NK-92 (cell line): Measurements from ENCODE around the gene OAS2.

Experiments
- DNase-seq: peaks from one replicate; lab custom pipeline; 2025; ENCODE audit not compliant: unreplicated experiment; lab: John Stamatoyannopoulos, UW

The OAS2 gene, protein sequence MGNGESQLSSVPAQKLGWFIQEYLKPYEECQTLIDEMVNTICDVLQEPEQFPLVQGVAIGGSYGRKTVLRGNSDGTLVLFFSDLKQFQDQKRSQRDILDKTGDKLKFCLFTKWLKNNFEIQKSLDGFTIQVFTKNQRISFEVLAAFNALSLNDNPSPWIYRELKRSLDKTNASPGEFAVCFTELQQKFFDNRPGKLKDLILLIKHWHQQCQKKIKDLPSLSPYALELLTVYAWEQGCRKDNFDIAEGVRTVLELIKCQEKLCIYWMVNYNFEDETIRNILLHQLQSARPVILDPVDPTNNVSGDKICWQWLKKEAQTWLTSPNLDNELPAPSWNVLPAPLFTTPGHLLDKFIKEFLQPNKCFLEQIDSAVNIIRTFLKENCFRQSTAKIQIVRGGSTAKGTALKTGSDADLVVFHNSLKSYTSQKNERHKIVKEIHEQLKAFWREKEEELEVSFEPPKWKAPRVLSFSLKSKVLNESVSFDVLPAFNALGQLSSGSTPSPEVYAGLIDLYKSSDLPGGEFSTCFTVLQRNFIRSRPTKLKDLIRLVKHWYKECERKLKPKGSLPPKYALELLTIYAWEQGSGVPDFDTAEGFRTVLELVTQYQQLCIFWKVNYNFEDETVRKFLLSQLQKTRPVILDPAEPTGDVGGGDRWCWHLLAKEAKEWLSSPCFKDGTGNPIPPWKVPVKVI

GRCh38 chr12:112978163-112979040 is at the start of gene OAS2:
TSS of gene OAS2 (plus strand) at chr12:112978519. CDS start at chr12:112978609, 90 bp downstream.
- DNase-seq: no peak

GRCh38 chr12:112928978-112929377 is 49.3 kb upstream of the OAS2 start:
- DNase-seq: no peak

- DNase-seq: no peak
Observed at GRCh38 chr12:112929715-112930114, 48.6 kb upstream of the OAS2 start.

DNA sequence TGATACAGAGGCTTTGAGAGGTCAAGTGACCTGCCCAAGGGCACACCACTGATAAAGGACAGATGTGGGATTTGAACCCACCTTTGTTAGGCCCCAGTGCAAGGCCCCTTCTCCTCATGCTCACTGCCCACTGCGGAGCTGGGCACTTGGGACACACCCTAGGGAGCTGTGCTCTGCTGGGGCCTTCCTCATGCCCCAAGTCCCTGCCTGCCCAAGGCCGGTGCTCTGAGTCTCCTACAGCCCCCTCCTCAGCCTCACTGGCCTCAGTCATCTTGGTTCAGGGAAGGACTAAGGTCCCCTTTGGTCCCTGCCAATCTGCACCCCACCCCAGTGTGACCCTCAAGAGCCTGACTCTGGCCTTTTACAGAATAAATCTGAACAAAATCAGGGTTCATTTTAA is 48.0 kb upstream of the OAS2 start:
- DNase-seq: no peak

GRCh38 chr12:112932485-112933128 is 45.7 kb upstream of the OAS2 start:
- DNase-seq: no peak

DNA sequence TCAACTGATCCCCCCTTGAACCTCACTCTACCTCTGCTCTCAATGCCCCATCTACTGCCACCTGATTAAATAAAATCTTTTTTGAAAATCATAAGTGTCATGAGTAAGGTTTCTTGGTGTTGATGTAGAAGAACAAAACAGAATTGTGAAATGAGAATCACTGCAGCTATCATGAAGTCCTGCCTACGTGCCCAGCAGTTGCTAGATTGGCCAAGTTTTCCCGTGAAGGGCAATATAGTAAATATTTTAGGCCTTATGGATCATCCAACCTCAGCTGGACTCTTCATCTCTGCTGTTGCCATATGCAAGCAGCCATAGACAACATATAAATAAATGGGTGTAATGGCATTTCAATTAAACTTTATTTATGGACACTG is 45.2 kb upstream of the OAS2 start:
- no peak for DNase-seq

DNA sequence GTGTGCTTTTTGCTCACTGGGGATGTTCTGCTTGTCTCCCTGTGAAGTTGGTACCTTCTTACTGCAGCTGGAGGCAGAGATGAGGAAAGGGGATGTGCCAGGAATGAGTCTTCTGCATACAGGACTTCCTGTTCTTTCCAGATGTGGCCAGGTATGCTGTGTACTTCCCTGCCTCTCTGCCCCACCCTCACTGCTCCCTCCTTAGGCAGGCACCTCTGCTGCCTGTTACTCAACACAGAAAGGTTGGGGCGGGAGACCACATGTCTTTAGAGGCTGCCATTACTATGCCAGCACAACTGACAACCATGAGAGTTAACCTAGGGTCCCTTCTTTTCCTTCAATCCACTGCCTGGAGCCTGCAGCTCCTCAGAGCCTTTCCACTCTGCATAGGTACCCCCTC is 42.1 kb upstream of the OAS2 start:
- no peak for DNase-seq

- no peak for DNase-seq
Observed at GRCh38 chr12:112936927-112937326, 41.4 kb upstream of the OAS2 start.

DNA sequence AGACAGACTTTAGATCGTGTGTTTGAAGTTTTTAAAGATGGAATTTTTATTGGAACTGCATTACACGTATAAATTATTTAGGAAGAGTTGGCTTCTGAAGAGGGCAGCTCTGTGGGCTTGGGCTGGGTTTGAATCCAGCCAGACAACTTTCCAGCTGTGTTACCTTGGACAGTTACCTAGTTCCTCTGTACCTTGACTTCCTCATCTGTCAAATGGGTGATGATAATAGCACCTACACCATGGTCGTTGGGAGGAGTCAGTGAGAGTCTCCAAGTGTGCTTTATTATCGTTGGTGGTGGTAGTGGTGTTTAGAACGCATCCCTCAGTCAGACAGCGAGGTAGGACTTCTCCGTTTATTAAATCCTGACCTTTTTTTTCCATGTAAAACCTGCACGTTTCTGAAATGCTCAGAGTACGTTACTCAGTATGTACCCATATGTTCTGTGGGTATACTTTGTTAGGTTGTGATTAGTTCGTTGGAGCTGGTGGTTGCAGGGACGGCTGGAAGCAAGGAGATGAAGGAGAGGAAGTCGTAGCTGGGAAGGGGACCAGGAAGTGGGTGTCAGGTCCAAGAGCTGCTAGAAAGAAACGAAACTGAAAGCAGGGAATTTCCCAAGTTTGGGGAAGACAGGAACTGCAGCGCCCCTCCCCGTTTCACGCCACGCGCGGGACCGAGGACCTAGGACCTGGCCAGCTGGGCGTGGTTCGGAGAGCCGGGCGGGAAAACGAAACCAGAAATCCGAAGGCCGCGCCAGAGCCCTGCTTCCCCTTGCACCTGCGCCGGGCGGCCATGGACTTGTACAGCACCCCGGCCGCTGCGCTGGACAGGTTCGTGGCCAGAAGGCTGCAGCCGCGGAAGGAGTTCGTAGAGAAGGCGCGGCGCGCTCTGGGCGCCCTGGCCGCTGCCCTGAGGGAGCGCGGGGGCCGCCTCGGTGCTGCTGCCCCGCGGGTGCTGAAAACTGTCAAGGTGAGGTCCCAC is 40.3 kb upstream of the OAS2 start, which contains the start of gene OAS3:
OAS3 (plus strand) TSS at position 734 of the 979 bp plus-strand sequence; CDS start at position 791, 57 bp downstream.
- no peak for DNase-seq

DNA sequence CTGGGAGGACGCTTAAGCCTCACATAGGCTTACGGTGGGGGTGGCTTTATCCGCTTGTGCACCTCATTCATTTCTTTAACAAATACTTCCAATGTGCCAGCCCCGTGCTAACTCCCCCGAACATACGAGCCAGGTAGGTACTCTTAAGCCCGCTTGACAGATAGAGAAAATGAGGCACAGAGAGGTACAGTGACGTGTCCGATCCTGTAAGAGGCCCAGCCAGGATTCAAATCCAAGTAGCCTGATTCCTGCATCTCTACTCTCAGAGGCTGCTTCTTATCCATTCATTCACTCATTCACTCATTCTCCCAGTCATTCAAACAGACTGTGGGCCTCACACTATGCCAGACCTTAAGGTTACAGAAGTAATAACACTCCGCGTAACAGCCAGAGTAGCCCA is 39.6 kb upstream of the OAS2 start:
- DNase-seq: no peak

DNA sequence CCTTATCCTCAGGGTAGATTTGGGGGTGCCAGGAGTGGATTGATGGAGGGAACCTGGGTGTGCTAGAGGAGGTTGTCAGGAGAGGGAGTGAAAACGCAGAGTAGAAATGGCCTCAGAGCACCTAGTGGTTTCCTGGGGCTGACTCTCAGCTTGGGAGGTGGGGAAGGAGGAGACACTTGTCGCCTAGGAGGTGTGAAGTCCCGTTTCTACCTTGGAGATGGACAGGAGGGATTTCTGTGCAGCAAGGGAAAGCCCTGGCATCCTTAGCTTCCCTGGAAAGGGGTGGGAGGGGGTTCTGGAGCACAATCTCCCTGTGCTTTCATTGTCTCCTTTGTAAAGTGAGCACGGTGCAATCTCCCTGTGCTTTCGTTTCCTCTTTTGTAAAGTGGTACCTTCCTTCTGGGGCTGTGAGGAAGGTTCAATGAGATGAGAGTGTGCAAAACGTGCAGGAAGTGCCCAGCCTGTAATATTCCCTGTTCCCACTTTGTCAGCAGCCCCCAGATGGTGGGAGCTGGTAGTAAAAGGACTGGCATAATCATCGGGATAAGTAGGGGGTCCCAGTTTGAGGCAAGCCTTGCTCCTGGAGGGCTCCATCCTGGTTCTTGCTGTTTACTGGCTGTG is 38.4 kb upstream of the OAS2 start:
- no peak for DNase-seq

DNA sequence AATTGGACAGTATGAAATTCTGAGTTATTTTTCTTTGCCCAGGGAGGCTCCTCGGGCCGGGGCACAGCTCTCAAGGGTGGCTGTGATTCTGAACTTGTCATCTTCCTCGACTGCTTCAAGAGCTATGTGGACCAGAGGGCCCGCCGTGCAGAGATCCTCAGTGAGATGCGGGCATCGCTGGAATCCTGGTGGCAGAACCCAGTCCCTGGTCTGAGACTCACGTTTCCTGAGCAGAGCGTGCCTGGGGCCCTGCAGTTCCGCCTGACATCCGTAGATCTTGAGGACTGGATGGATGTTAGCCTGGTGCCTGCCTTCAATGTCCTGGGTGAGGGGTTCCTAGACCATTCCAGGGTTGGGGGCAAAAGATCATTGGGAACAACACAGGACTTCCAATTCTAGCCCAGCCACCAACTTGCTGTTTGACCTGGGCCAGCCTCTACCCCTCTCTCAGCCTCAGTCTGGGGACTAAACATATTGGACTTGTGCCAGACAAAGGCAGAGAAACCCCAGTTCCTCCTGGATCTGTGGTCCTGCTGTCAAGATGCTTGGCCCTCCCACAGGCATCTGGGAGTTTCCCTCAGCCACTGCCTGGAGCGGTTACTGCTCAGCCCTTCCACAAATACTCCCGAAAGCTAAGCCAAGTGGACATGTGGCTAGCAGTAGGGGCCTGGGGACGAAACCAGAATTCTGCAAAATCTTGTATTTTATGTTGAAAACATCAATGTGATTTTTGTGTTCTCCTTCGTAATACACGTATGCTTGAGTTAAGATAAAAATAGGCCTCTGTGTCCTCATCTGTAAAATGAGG is 36.6 kb upstream of the OAS2 start:
- DNase-seq: no peak

- DNase-seq: no peak
Observed at GRCh38 chr12:112942572-112942971, 35.7 kb upstream of the OAS2 start.

GRCh38 chr12:112944024-112944690 is 34.2 kb upstream of the OAS2 start:
- no peak for DNase-seq

GRCh38 chr12:112945515-112945914 is 32.8 kb upstream of the OAS2 start:
- DNase-seq: no peak

- DNase-seq: no peak
Observed at GRCh38 chr12:112946236-112947000, 31.9 kb upstream of the OAS2 start.

DNA sequence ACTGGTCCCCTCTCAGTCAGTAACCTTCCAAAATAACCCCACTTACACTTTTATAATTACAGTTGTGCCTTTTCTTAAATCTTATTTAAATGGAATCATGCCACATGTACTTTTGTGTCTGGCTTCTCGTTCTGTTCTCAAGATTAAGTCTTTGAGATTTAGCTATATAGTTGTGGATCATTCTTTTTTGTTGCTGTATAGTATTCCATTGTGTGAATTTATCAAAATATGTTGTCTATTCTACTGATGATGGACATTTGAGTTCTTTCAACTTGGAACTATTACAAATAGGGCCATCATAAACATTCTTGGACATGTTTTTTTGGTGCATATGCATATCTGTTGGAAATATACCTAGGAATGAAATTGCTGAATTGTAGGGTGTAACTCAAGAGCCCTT is 31.0 kb upstream of the OAS2 start:
- no peak for DNase-seq
